ENCODE results near the gene DOCK6.
A peak's percentile ranks its signal among the peaks of the same experiment; 100 is the strongest.

DOCK6 gene

GRCh38 chr19:11265177-11265784, 3.0 kb upstream of the DOCK6 start:
- no peak for DNase-seq (ENCODE audit: low read depth)
- H3K4me3 ChIP-seq (ENCODE audit: low read length) = no peak overlapping the region

DNA sequence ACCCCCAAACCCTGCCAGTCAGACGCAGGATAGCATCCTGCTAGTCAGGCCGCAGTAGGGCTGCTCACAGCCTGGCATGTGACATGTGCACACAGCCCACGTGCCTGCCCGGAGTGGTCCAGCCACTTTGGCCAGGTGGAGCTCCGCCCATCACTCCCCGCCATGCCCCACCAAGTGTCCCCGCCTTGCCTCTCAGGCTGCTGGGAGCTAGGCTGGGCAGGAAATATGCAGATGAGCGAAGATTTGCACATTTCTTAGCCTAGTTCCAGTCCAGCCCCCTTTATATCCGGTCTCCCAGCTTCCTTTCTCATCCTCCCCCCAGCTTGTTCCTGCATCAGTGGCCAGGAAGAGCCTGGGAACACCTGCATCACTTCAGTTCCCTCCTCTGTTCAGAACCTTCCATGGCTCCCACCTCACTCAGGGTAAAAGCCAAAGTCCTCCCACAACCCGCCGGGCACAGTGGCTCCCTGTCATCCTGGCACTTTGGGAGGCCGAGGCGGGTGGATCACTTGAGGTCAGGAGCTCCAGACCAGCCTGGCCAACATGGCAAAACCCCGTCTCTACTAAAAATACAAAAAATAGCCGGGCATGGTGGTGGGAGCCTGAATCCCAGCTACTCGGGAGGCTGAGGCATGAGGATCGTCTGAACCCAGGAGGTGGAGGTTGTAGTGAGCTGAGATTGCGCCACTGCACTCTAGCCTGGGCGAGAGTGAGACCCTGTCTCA, 2.3 kb upstream of the DOCK6 start:
- no peak for TF ChIP-seq CTCF (conservative IDR thresholded peaks at IDR 0.05; ENCODE audit: low read length)

More at GRCh38 chr19:11265177-11265784, 3.0 kb upstream of the DOCK6 start:
- TF ChIP-seq CTCF (conservative IDR thresholded peaks at IDR 0.05; ENCODE audit: low read length) = no peak

DNA sequence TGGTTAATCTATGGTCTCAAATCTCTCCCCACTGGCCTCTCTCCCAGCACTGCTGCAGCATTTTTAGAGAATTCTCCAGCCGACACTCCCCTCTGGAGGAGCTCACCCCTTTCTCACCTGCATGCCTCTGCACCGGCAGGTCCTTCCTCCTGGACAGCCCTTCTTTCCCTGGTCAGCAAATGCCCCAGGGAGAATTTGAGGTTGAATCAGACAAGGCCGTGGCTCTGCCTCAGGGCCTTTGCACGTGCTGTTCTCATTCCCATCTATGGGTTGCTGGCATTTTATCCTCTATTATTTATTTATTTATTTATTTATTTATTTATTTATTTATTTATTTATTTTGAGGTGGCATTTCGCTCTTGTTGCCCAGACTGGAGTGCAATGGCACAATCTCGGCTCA, 1.4 kb upstream of the DOCK6 start:
- TF ChIP-seq CTCF (conservative IDR thresholded peaks at IDR 0.05; ENCODE audit: low read length) = no peak
- DNase-seq (ENCODE audit: low read depth) = no peak
- no peak overlapping the region for H3K4me3 ChIP-seq (ENCODE audit: low read length)

More for the DNA sequence above, 2.3 kb upstream of the DOCK6 start:
- no peak overlapping the region for H3K4me3 ChIP-seq (ENCODE audit: low read length)
- DNase-seq (ENCODE audit: low read depth) = no peak

GRCh38 chr19:11261431-11261970, 823 bp downstream of the DOCK6 start:
- peak overlapping the region; percentile 73 for H3K4me3 ChIP-seq (ENCODE audit: low read length)
- no peak for TF ChIP-seq CTCF (conservative IDR thresholded peaks at IDR 0.05; ENCODE audit: low read length)
- no peak for DNase-seq (ENCODE audit: low read depth)

- H3K4me3 ChIP-seq (ENCODE audit: low read length) = no peak overlapping the region
- no peak for DNase-seq (ENCODE audit: low read depth)
- no peak for TF ChIP-seq CTCF (conservative IDR thresholded peaks at IDR 0.05; ENCODE audit: low read length)
Observed at GRCh38 chr19:11260996-11261395, 1.3 kb downstream of the DOCK6 start.

- no peak for TF ChIP-seq CTCF (conservative IDR thresholded peaks at IDR 0.05; ENCODE audit: low read length)
- no peak for DNase-seq (ENCODE audit: low read depth)
- H3K4me3 ChIP-seq (ENCODE audit: low read length) = no peak overlapping the region
Observed at GRCh38 chr19:11257846-11258380, 4.4 kb downstream of the DOCK6 start.
